ENCODE measurements around the gene CDKN2C. TPM values are rescaled to one million over a fixed set of nuclear protein-coding genes. Genes with fewer than 3 reads are reported as not detected.
A peak's percentile ranks its signal among the peaks of the same experiment; 100 is the strongest.

Gene CDKN2C
- total RNA-seq, 1 experiment from 2014 or later: 49.2 TPM

DNA sequence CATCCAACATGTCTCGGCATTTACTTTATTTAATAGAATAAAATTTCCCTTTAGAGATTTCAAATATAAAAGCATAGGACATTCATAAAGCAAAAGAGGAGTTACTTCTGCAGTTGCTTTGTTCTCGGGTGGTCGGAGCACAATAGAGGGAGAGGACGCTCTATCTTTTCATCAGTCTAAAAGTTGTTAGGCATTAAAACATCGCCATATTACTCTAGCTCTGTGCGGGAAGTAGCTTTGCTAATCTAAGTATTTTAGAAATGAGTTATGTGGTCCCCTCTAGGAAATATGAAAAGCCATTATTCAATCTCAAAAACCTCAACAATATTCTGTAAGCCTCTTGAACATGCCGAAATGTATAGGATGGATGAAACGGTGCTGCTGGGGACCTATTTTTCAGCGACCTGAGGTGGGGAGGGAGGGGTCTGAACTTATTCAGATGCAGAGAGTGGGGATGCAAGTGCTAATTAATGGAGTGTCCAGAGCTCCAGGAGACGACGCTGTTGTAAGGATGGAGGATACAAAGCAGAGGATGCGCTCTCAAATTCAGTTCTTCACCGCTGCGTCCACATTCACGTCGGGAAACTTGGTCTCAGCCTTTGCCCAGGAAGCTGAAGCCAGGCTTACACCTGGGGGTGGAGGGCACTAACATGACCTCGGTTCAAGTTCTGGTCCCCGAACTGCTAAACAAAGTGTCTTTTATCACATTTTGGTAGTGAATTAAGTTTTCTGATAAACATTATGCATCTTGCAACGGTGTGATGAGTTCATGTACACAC is 6.3 kb downstream of the CDKN2C start:
- ChIA-PET CTCF (interaction anchor here (1.6 kb wide), 1 partner anchor 103 kb away, joined by 4 read pairs; no protein-coding TSS in a partner anchor), POLR2A (ENCODE audit: unreplicated experiment) (no interaction called here)
- Histone ChIP-seq H4K20me1 (ENCODE audit: low read length) (no peaks in the 10 kb centered on the region; the same call in 1 of the 2 replicates), H3K9ac (ENCODE audit: low read length) (peak overlapping the region; percentile 87), H3K27me3 (ENCODE audit: low read length) (no peaks in the 10 kb centered on the region), H3K4me3 (ENCODE audit: low read length) (peak overlapping the region; percentile 85), H3F3A (ENCODE audit: low read length, unreplicated experiment) (no peaks in the 10 kb centered on the region), H3K79me2 (ENCODE audit: low read length) (peaks cover 87% of the 10 kb centered on the region), H3K9me3 (ENCODE audit: low read length) (no peaks in the 10 kb centered on the region), H2AFZ (ENCODE audit: low read length) (peak overlapping the region; percentile 72), H3K36me3 (ENCODE audit: low read depth, low read length) (no peaks in the 10 kb centered on the region), H3K27ac (ENCODE audit: low read length) (peak overlapping the region; percentile 62), H3K4me1 (ENCODE audit: insufficient read depth, low read length) (peaks cover 43% of the 10 kb centered on the region), H3K4me2 (ENCODE audit: low read length) (peak overlapping the region; percentile 90), H3K9me2 (replicated peaks; ENCODE audit: low read length) (no peaks in the 10 kb centered on the region)
- BruUV-seq (replicated peaks): no TSS peak
- intact Hi-C loops (cut with micrococcal nuclease): loop anchor here (2.0 kb wide), 1 partner anchor 87 kb away; no protein-coding TSS in a partner anchor
- TF ChIP-seq, protein P1, sequence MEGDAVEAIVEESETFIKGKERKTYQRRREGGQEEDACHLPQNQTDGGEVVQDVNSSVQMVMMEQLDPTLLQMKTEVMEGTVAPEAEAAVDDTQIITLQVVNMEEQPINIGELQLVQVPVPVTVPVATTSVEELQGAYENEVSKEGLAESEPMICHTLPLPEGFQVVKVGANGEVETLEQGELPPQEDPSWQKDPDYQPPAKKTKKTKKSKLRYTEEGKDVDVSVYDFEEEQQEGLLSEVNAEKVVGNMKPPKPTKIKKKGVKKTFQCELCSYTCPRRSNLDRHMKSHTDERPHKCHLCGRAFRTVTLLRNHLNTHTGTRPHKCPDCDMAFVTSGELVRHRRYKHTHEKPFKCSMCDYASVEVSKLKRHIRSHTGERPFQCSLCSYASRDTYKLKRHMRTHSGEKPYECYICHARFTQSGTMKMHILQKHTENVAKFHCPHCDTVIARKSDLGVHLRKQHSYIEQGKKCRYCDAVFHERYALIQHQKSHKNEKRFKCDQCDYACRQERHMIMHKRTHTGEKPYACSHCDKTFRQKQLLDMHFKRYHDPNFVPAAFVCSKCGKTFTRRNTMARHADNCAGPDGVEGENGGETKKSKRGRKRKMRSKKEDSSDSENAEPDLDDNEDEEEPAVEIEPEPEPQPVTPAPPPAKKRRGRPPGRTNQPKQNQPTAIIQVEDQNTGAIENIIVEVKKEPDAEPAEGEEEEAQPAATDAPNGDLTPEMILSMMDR (conservative IDR thresholded peaks at IDR 0.05; ENCODE audit: low read depth, low read length): no peak
- TF ChIP-seq EZH2phosphoT487 (IDR thresholded peaks at IDR 0.05; ENCODE audit: borderline replicate concordance, low read length) (no peak), EZH2 (IDR thresholded peaks at IDR 0.05; ENCODE audit: low read length, unreplicated experiment) (no peak)
- ATAC-seq (peak; percentile 4), DNase-seq (peak; percentile 52)

DNA sequence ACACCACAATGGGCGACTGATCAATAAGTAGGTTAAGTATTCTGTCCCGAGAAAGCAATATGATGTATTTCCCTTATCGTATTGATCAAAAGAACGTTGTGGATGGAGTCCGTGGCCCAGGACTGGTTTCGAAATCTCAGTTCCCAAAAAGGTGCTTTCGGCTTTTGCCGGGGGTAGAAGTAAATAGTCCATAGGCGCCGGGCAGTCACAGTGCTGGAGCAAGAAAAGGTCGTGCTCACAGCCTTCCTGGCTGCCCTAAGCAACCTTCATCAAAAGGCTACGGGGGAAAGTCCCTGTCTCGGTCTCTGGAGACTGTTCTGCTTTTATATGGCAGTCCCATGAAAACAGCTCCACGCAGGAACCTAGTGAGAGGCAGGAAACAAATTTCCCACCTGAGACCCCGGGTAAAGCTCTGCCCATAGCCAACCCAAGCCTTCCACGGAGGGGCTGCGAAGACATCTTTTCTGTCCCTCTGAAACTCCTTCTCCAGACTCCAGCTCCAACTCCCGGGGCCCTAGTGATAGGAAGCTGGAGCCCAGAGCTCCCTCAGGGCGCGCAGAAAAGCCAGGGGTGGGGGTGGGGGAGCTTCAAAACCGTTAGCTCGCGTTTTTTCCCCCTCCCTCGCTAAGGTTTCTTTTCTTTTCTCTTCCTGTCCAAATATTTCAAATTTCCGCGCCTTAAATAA is 7.0 kb downstream of the CDKN2C start:
- Histone ChIP-seq H3K4me3 (ENCODE audit: low read length) (peak overlapping the region; percentile 85), H4K20me1 (ENCODE audit: low read length) (no peaks in the 10 kb centered on the region), H3K9me3 (ENCODE audit: low read length) (no peaks in the 10 kb centered on the region), H3K27me3 (ENCODE audit: low read length) (no peaks in the 10 kb centered on the region), H3K27ac (ENCODE audit: low read length) (peak overlapping the region; percentile 62), H3K4me2 (ENCODE audit: low read length) (peak overlapping the region; percentile 90), H3K4me1 (ENCODE audit: insufficient read depth, low read length) (peaks cover 48% of the 10 kb centered on the region), H2AFZ (ENCODE audit: low read length) (peak overlapping the region; percentile 72), H3F3A (ENCODE audit: low read length, unreplicated experiment) (no peaks in the 10 kb centered on the region), H3K36me3 (ENCODE audit: low read depth, low read length) (no peaks in the 10 kb centered on the region), H3K9ac (ENCODE audit: low read length) (peak overlapping the region; percentile 87), H3K9me2 (replicated peaks; ENCODE audit: low read length) (no peaks in the 10 kb centered on the region), H3K79me2 (ENCODE audit: low read length) (peaks cover 87% of the 10 kb centered on the region)
- intact Hi-C loops (cut with micrococcal nuclease): loop anchor here (2.0 kb wide), 1 partner anchor 86 kb away; no protein-coding TSS in a partner anchor
- no peak for TF ChIP-seq EZH2 (IDR thresholded peaks at IDR 0.05; ENCODE audit: low read length, unreplicated experiment)
- TF ChIP-seq, protein P1 (conservative IDR thresholded peaks at IDR 0.05; ENCODE audit: low read depth, low read length): no peak
- TF ChIP-seq EZH2phosphoT487 (IDR thresholded peaks at IDR 0.05; ENCODE audit: borderline replicate concordance, low read length): no peak
- BruUV-seq (replicated peaks): TSS peak; percentile 54
- peak; percentile 52 for DNase-seq
- ATAC-seq: peak; percentile 21
- POLR2A ChIA-PET (ENCODE audit: unreplicated experiment): no interaction called here
- CTCF ChIA-PET: no interaction called here
